G401 (cell line): ENCODE data around the gene BCL2. TPM values are rescaled to one million over a fixed set of nuclear protein-coding genes. Genes with fewer than 3 reads are reported as not detected.

ENCODE experiments used
- DNase-seq: peaks from one replicate; pipeline ENCODE4 v3.0.0-alpha.2; 2015; ENCODE audit warnings: low spot score
- in situ Hi-C: cut with HindIII; loops from 2 replicates; pipeline ENCODE4 v1.10.0; 2016; ENCODE audit warnings: low sequenced_read_pairs, mixed read lengths
- total RNA-seq: library from RNA; depleted of rRNA; stranded (reverse); fragments of >200 nt; shearing (Covaris generic); gene quantifications from 2 replicates; pipeline ENCODE4 v1.2.3, GENCODE V29; 2014

The BCL2 gene
- total RNA-seq, 1 experiment from 2014 or later: 18.2 TPM

DNA sequence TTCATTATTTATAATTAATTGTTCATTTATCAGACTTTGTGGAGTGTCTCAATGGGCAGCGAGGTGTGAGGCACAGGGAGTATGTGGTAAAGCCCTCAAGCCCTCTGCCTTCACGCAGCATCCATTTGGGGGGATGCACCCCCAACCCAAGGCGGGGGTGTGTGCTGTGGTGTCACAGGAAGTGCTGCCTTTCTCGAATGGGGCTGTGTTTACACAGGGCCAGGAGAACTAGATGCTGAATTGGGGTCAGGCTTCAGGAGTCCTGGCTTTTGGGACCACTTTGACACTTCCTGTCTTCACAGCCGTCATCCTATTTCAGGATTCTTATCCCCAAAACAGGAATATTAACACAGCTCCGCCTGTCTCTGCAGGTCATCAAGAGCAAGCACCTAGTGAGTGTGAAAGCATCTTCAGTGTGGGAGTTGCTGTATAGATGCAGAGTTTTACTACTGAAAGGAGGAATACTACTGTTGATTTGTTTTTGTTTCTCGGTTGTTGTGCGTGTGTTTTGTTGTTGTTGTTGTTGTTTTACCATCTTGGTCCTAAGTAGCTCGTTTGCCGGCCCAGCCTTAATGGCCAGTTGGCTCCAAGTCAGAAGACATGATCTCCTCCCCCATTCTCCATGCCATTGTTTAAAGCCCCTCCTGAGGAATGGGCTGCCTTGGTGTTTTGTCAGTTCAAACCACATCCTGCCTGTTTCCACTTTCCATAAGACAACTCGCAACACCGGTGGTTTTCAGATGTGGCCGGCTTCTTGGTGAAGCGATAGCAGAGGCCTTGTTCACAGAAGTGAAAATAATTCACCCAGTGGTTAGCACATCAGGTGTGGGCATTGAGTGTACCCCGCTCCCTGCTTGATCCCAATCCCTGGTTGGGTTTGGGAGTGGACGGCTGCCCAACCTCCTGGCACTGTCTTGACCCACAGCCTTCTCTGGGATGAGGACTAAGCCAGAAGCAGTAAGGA lies 221.3 kb downstream of the BCL2 start:
- no peak for DNase-seq
- in situ Hi-C loops: no loop called here

DNA sequence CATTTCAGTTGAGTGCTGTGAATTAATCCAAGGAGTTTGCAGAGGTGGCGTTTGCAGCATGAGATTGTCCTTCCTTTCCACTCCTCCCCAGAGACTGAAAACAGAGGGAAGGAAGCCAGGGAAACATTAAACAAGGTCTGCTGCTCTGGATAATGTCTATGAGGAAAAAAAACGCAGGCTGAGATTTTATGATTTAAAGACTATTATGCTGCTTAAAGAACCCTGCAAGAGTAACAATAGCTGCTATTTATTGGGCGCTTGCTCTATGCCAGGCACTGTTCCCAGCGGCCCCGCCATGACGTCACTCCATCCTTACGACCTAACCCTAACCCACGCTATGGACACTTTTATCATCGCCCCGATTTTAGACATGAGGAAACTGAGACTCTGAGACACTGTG lies 222.4 kb downstream of the BCL2 start:
- DNase-seq: no peak
- in situ Hi-C loops: no loop called here

DNA sequence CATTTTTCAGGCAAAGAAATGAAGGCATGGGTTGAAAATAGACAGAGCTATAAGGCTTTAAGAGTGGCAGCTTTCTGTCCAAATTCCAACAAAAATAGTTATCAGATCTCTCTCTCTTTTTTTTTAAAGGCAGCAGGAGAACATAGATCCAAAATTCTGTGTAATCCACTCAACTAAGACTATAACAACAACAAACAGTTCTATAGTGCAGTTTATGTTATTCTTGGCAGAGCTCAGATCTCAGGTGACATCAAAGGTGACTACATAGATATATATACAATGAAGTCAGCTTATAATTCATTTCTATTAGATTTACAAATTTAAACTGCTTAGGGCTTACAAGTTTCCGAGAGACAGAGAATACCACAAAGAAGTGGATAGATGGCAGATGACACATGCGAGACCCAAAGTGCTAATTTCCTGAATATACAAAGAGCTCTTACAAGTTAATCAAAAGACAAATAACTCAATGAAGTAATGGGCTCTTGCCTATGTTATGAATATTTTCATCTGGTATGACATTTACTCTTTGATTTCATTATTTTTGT lies 223.2 kb downstream of the BCL2 start:
- in situ Hi-C loops: no loop called here
- DNase-seq: no peak

GRCh38 chr18:63095768-63096167 lies 223.8 kb downstream of the BCL2 start:
- in situ Hi-C loops: no loop called here
- DNase-seq: no peak

- no peak for DNase-seq
- in situ Hi-C loops: no loop called here
Observed at GRCh38 chr18:63091671-63092364, 227.8 kb downstream of the BCL2 start.

- in situ Hi-C loops: no loop called here
- no peak for DNase-seq
Observed at GRCh38 chr18:63090334-63090733, 229.2 kb downstream of the BCL2 start.

- in situ Hi-C loops: no loop called here
- DNase-seq: no peak
Observed at GRCh38 chr18:63089041-63089440, 230.5 kb downstream of the BCL2 start.

- DNase-seq: no peak
- in situ Hi-C loops: no loop called here
Observed at GRCh38 chr18:63088262-63088661, 231.3 kb downstream of the BCL2 start.

DNA sequence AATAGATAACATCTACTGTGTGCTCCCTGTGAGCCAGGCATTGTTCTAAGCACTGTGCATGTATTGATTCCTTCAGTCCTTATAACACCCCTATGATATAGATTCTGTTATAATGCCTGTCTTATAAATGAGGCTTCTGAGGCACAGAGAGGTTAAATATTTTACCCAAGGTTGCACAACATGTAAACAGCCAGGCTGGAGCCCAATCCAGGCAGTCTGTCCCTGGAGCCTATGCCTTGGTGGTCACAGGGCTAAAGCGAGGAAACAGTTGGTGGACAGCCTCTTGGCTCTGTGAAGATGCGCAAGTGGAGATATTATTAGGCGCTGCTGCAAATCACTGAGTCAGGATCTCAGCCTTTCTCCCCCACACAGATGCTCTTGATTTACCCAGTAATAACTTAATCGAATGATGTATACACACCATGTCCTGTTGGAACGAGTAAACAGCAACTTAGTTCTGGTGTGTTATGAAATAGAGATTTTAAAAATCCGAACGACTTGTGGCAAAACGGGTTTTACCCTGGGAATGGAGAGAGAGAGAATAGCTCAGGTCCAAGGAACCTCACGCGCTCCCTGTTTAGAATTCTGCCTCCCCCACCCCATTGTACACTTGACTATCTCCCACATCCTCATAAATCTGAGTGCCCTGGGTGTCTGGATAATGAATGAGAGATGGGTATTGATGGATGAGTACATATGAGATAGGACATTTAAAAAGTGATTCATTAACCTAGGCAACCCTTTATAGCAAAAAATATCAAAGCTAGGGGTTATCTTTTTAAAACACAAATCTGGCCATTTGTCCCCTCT lies 231.9 kb downstream of the BCL2 start:
- in situ Hi-C loops: no loop called here
- DNase-seq: no peak

GRCh38 chr18:63085611-63086010 lies 234.0 kb downstream of the BCL2 start:
- in situ Hi-C loops: no loop called here
- no peak for DNase-seq

DNA sequence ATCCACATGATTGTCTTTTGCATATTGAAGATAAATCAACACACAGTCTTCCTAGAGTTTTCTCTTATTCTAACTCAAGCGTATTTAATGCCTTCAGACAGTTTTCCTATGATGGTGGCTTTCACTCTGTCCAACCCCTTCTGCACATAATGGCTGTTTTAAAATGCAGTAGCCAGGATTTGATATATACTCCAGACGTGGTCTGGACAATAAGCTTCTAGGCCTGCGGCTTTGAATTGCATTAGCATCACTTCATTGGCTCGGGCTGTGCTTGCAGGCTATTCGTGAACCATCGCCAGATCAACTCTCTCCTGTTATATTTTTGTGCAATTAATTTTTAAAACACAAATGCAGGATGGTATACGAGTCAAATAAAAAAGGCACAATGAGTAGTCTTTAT lies 235.3 kb downstream of the BCL2 start:
- no peak for DNase-seq
- in situ Hi-C loops: no loop called here

DNA sequence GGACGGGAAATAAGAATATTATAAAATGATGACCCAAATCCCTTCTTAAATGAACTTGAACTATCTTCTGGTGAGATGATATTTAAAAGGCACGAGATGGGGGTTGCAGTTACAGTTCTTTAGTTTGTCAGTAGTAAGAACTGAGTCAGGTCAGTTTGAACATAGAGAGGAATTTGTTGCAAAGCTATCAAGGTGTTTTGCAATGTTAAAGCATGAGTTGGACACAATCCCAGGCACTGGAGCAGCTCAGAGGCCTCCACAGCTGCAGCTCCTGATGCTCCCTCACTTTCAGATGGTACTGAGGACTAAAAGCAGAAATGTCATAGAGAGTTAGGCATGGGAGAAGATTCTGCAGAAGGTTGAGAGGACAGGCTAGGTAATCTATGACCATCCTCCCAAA lies 236.0 kb downstream of the BCL2 start:
- DNase-seq: no peak
- in situ Hi-C loops: no loop called here

GRCh38 chr18:63083020-63083531 lies 236.5 kb downstream of the BCL2 start:
- in situ Hi-C loops: no loop called here
- DNase-seq: no peak

DNA sequence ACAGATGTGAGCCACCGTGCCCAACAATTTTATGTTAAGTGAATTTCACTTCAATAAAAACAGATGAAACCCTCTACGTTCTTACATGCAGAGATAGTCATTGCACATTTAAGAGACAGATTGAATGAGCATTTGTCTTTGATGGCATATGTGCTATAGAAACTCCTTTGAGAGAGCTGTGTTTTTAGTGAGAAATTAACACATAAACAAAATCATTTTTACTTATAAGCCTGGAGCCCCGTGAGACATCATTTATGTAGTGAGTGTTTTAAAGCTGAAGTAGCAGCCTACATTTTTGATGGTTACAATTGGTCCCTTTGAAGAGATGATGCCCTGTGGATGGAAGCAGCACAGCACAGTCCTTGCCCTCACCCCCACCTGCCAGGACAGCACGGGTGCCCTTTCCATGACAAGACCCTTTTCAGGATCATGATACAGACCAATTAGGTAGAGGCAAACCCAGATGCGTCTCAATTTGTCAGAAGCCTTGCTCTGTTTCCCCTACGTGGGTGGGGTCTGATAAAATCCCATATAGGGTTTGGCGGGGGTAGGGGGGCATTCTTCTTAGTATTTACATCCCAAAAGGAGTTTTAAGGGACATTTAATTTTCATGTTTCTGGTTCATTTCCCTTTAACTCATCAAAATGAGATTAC lies 237.1 kb downstream of the BCL2 start:
- in situ Hi-C loops: no loop called here
- DNase-seq: no peak

- no peak for DNase-seq
- in situ Hi-C loops: no loop called here
Observed at GRCh38 chr18:63079114-63079513, 240.5 kb downstream of the BCL2 start.

GRCh38 chr18:63078471-63078870 lies 241.1 kb downstream of the BCL2 start:
- in situ Hi-C loops: no loop called here
- DNase-seq: no peak

DNA sequence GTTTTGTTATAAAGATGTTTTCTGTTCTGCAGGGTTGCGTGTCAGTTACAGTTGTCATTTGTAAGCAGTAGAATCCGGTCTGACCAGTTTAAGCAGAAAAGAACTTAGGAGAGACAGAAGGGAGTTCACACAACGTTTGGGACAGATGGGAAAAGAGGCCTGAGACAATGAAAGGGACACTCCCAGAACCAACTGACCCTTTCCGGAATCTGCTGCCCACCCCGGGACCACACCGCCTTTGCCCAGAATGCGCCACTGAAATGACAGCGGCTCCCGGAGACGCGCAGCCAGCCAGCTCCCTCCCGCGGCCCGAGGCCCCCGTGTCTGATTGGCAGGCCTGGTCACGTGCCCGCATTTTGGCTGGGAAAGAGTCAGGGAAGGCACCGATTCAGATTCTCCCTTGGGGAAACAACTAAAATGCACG lies 244.6 kb downstream of the BCL2 start:
- peak; percentile 21 for DNase-seq
- in situ Hi-C loops: no loop called here

DNA sequence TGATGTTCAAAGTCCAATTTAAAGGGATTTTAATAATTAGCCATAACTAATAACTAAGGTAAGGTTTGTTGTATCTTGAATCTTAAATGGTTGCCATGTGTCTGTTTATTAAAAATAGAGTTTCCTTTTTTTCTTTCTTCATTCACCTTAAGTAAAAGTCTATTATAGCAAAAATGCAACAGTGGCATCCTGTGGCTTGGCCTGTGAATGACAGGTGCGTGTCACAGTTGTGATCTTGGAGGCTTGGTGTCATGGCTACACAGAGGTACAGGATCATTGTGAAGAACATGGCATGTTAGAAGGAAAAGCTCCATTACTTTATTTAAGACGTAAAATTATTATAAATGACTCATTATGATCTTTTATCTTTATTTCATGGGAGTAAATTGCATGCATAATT lies 246.1 kb downstream of the BCL2 start:
- in situ Hi-C loops: no loop called here

More for the DNA sequence above, 246.1 kb downstream of the BCL2 start:
- no peak for DNase-seq
